Measurements from ENCODE around the gene TTLL7. TPM values are rescaled to one million over a fixed set of nuclear protein-coding genes. Genes with fewer than 3 reads are reported as not detected.

The TTLL7 gene
- total and polyA plus RNA-seq, 12 donors: 0.06 to 7.6 (median 2.6) TPM

- Histone ChIP-seq H3K4me1 (replicated peaks in 1 of 2) (no peaks in the 10 kb centered on the region), H3K27ac (no peak overlapping the region), H3K27me3 (no peaks in the 10 kb centered on the region), H3K9me3 (replicated peaks in 1 of 3) (no peaks in the 10 kb centered on the region), H3K36me3 (replicated peaks in 1 of 2) (no peaks in the 10 kb centered on the region), H3K4me3 (no peak overlapping the region)
- WGBS, 4 donors: 78 to 100% (median 86%) methylated on average over 1 of the region's 1 CpG
- TF ChIP-seq CTCF (IDR thresholded peaks at IDR 0.05) (no peak), POLR2A (IDR thresholded peaks at IDR 0.05) (no peak)
- intact Hi-C loops (cut with DNase I): no loop called here
- no peak for DNase-seq
Measured at GRCh38 chr1:84031802-84032327, 32.9 kb upstream of the TTLL7 start.

DNA sequence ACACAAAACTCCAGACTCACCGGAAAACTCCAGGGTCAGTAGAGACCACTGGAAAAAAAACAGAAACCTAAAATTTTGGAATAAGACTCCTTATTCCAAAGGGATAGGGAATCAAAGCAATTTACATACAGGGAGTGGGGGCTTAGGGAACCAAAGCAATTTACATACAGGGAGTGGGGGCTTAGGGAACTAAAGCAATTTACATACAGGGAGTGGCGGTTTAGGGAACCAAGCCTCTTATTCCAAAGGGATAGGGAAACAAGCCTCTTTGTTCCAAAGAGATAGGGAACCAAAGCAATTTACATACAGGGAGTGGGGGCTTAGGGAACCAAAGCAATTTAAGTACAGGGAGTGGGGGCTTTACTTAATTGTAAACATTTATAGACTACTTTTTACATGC, 28.4 kb upstream of the TTLL7 start:
- intact Hi-C loops (cut with DNase I): no loop called here
- 68 to 87% (median 77%) methylated on average over 2 of the region's 2 CpGs for WGBS, 4 donors
- no peaks in the 10 kb centered on the region for H3K4me1 ChIP-seq (replicated peaks in 1 of 2)

DNA sequence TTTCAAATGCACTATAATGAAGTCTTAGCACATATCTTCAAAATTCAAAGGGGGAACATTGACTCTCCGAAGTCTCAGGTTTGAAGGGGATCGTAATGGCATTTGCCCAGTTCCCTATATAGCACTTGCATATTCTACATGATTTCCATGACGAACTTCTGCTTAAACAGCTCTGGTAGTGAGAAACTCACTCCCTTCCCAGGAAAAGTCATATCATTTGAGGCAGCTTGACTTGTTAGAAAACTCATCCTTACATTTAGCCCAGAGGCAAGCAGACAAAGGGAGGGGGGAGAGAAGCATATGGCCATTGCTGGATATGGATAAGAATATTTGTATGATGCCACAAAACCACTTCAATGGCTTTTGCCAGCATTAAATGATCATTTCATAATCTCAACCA, 27.0 kb upstream of the TTLL7 start:
- DNase-seq: no peak

More for the DNA sequence above, 28.4 kb upstream of the TTLL7 start:
- no peak for DNase-seq
- no peaks in the 10 kb centered on the region for H3K27me3 ChIP-seq
- no peak overlapping the region for H3K4me3 ChIP-seq
- no peak overlapping the region for H3K27ac ChIP-seq
- H3K36me3 ChIP-seq (replicated peaks in 1 of 2): no peaks in the 10 kb centered on the region
- TF ChIP-seq CTCF (IDR thresholded peaks at IDR 0.05) (no peak), POLR2A (IDR thresholded peaks at IDR 0.05) (no peak)
- H3K9me3 ChIP-seq (replicated peaks in 1 of 3): no peaks in the 10 kb centered on the region

GRCh38 chr1:84021822-84022221, 22.9 kb upstream of the TTLL7 start:
- WGBS, 4 donors: 85 to 93% (median 87%) methylated on average over 6 of the region's 6 CpGs
- H3K4me1 ChIP-seq (replicated peaks in 1 of 2): no peaks in the 10 kb centered on the region
- no peaks in the 10 kb centered on the region for H3K9me3 ChIP-seq (replicated peaks in 1 of 3)
- no peaks in the 10 kb centered on the region for H3K27me3 ChIP-seq
- DNase-seq: no peak
- TF ChIP-seq POLR2A (IDR thresholded peaks at IDR 0.05) (no peak), CTCF (IDR thresholded peaks at IDR 0.05) (no peak)
- H3K27ac ChIP-seq: no peak overlapping the region
- H3K4me3 ChIP-seq: no peak overlapping the region
- H3K36me3 ChIP-seq (replicated peaks in 1 of 2): no peaks in the 10 kb centered on the region
- intact Hi-C loops (cut with DNase I): no loop called here

More for the DNA sequence above, 27.0 kb upstream of the TTLL7 start:
- H3K27ac ChIP-seq: no peak overlapping the region
- H3K4me1 ChIP-seq (replicated peaks in 1 of 2): no peaks in the 10 kb centered on the region
- intact Hi-C loops (cut with DNase I): no loop called here
- no peaks in the 10 kb centered on the region for H3K36me3 ChIP-seq (replicated peaks in 1 of 2)
- no peak overlapping the region for H3K4me3 ChIP-seq
- TF ChIP-seq POLR2A (IDR thresholded peaks at IDR 0.05) (no peak), CTCF (IDR thresholded peaks at IDR 0.05) (no peak)
- WGBS, 4 donors: 73 to 90% (median 76%) methylated on average over 3 of the region's 3 CpGs
- H3K27me3 ChIP-seq: no peaks in the 10 kb centered on the region
- no peaks in the 10 kb centered on the region for H3K9me3 ChIP-seq (replicated peaks in 1 of 3)
